Suprapubic skin (tissue), 4 donors: ENCODE measurements around the gene HECTD3.

Experiments
- CTCF ChIP-seq, 2 donors: fragments of 200-600 bp in 1 of 2; fragments of 450-650 bp in 1 of 2; sonication (generic) in 1 of 2; IDR thresholded peaks; one replicate each; pipeline ENCODE4 v1.5.1; 2016 to 2019; ENCODE audit warnings: antibody characterized with exemption in 2 of 2, mild to moderate bottlenecking in 1 of 2, moderate library complexity in 1 of 2
- EP300 ChIP-seq: sonication (generic); formaldehyde crosslinking; IDR thresholded peaks from one replicate; pipeline ENCODE4 v1.6.1; 2017; ENCODE audit warnings: antibody characterized with exemption
- POLR2A ChIP-seq, 2 donors: fragments of 450-650 bp; IDR thresholded peaks; one replicate each; pipeline ENCODE4 v1.6.1; 2017; ENCODE audit warnings: antibody characterized with exemption in 2 of 2, mild to moderate bottlenecking in 2 of 2, moderate library complexity in 2 of 2
- POLR2AphosphoS5 ChIP-seq, 3 donors: sonication (generic); formaldehyde crosslinking; IDR thresholded peaks; one replicate each; pipeline ENCODE4 v1.6.1; 2017; ENCODE audit warnings: antibody characterized with exemption in 3 of 3

DNA sequence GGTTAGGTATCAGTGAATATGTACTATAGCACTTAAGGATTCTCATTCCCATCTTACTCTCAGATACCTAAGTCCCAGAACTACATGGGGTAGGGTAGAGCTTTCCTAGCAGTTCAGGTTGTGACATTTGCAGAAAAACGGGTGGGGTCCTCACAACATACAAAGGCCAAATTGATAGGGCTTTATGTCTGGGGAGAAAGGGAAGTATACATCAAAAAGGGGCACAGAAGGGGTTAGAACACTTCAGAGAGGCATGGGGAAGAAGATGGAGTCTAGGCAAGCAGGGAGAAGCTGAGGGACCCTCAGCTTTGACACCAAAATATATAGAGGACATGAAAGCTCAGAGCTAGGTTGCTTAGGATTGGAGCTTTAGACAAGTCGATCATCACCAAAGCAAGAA, 4.6 kb upstream of the HECTD3 start:
- TF ChIP-seq CTCF (IDR thresholded peaks at IDR 0.05) (no peak), POLR2AphosphoS5 (IDR thresholded peaks at IDR 0.05) (no peak), EP300 (no peak), POLR2A (IDR thresholded peaks at IDR 0.05) (no peak)
